ENCODE results near the gene COL4A5. TPM values are rescaled to one million over a fixed set of nuclear protein-coding genes. Genes with fewer than 3 reads are reported as not detected.

COL4A5 gene
- total and polyA plus RNA-seq, 12 donors = 5.1 to 13.5 (median 10.8) TPM

Other genes with a start within 250 kb of the COL4A5 start
- gene COL4A6, start 1.4 kb upstream of the COL4A5 start, total RNA-seq = 10 to 100 TPM in 3 of 10 donors, 1 to 10 TPM in 7; 5.7 to 10.8 (median 8.4) TPM
- gene COL4A6, start 1.4 kb upstream of the COL4A5 start, polyA plus RNA-seq = 1 to 10 TPM; 1.7 to 3.2 TPM

Data from heart right ventricle (tissue), 12 donors.